ENCODE data around the gene SEC62. TPM values are rescaled to one million over a fixed set of nuclear protein-coding genes. Genes with fewer than 3 reads are reported as not detected.

Gene SEC62
- total and polyA plus RNA-seq, 2 experiments from 2014 or later: 23.6 to 306 TPM

- TF ChIP-seq ZNF462 (CRISPR knock-in tag; IDR thresholded peaks at IDR 0.05) (no peak), POLR2AphosphoS5 (IDR thresholded peaks at IDR 0.05; ENCODE audit: low read depth) (no peak), CREB1 (CRISPR knock-in tag; IDR thresholded peaks at IDR 0.05; ENCODE audit: low read depth) (no peak), ETS1 (IDR thresholded peaks at IDR 0.05) (no peak), STAT1 (IDR thresholded peaks at IDR 0.05; ENCODE audit: unreplicated experiment) (no peak)
These were observed 80.5 kb downstream of the SEC62 start (continued) for GRCh38 chr3:170047133-170047404.

Other genes starting within 250 kb of the SEC62 start
- gene TERC, start 201.7 kb upstream of the SEC62 start, total RNA-seq (2014; rRNA removed; shearing (Covaris generic)): 206 and 432 TPM in 2 replicates
- gene TERC, start 201.7 kb upstream of the SEC62 start, polyA plus RNA-seq (2016; fragmentation: Nextera tagmentation; extraction: Ambion mirVana): 1.7 and 2.4 TPM in 2 replicates
- 5.2 and 6.4 TPM in 2 replicates for gene ACTRT3, start 197.2 kb upstream of the SEC62 start, total RNA-seq (2014; rRNA removed; shearing (Covaris generic))
- gene ACTRT3, start 197.2 kb upstream of the SEC62 start, polyA plus RNA-seq (2016; fragmentation: Nextera tagmentation; extraction: Ambion mirVana): 2.0 and 2.9 TPM in 2 replicates
- gene MYNN, start 193.4 kb upstream of the SEC62 start, total RNA-seq (2014; rRNA removed; shearing (Covaris generic)): 19.4 and 20.6 TPM in 2 replicates
- 10.8 and 14.2 TPM in 2 replicates for gene MYNN, start 193.4 kb upstream of the SEC62 start, polyA plus RNA-seq (2016; fragmentation: Nextera tagmentation; extraction: Ambion mirVana)
- gene LRRIQ4, start 153.9 kb upstream of the SEC62 start, total RNA-seq (2014; rRNA removed; shearing (Covaris generic)): not detected in 2 replicates
- 0.29 TPM in 1 of 2 replicates, not detected in the other for gene LRRIQ4, start 153.9 kb upstream of the SEC62 start, polyA plus RNA-seq (2016; fragmentation: Nextera tagmentation; extraction: Ambion mirVana)
- 15.7 and 19.6 TPM in 2 replicates for gene LRRC34, start 153.9 kb upstream of the SEC62 start, total RNA-seq (2014; rRNA removed; shearing (Covaris generic))
- gene LRRC34, start 153.9 kb upstream of the SEC62 start, polyA plus RNA-seq (2016; fragmentation: Nextera tagmentation; extraction: Ambion mirVana): 9.1 and 12.8 TPM in 2 replicates
- not detected in 2 replicates for gene LRRC31, start 96.9 kb upstream of the SEC62 start, total RNA-seq (2014; rRNA removed; shearing (Covaris generic))
- gene LRRC31, start 96.9 kb upstream of the SEC62 start, polyA plus RNA-seq (2016; fragmentation: Nextera tagmentation; extraction: Ambion mirVana): not detected in 2 replicates
- not detected in 2 replicates for gene SAMD7, start 55.2 kb upstream of the SEC62 start, total RNA-seq (2014; rRNA removed; shearing (Covaris generic))
- not detected in 2 replicates for gene SAMD7, start 55.2 kb upstream of the SEC62 start, polyA plus RNA-seq (2016; fragmentation: Nextera tagmentation; extraction: Ambion mirVana)
- 55.7 and 77.0 TPM in 2 replicates for gene GPR160, start 71.2 kb downstream of the SEC62 start, total RNA-seq (2014; rRNA removed; shearing (Covaris generic))
- gene GPR160, start 71.2 kb downstream of the SEC62 start, polyA plus RNA-seq (2016; fragmentation: Nextera tagmentation; extraction: Ambion mirVana): 37.2 and 39.4 TPM in 2 replicates
- gene PHC3, start 214.9 kb downstream of the SEC62 start, total RNA-seq (2014; rRNA removed; shearing (Covaris generic)): 22.6 and 23.9 TPM in 2 replicates
- 65.6 and 83.5 TPM in 2 replicates for gene PHC3, start 214.9 kb downstream of the SEC62 start, polyA plus RNA-seq (2016; fragmentation: Nextera tagmentation; extraction: Ambion mirVana)

All from GM23338 (cell line).